Gastroesophageal sphincter (tissue), 4 donors: ENCODE data around the gene TAF10. TPM values are rescaled to one million over a fixed set of nuclear protein-coding genes. Genes with fewer than 3 reads are reported as not detected.

ENCODE experiments used
- ATAC-seq: fragments of 150-250 bp; one replicate; pipeline ENCODE4 v1.9.1; 2016; ENCODE audit warnings: mild to moderate bottlenecking, moderate library complexity
- H3K27ac ChIP-seq, 4 donors: fragments of 200-600 bp; sonication (generic) in 3 of 4; 1 replicate in 3 of 4; 2 replicates in 1 of 4; pipeline ENCODE4 v1.5.1; 2016 to 2019
- H3K27me3 ChIP-seq: fragments of 200-600 bp; sonication (generic); one replicate; pipeline ENCODE4 v1.5.1; 2019
- H3K36me3 ChIP-seq, 2 donors: fragments of 200-600 bp; sonication (generic); one replicate each; pipeline ENCODE4 v1.5.1; 2019; ENCODE audit warnings: control low read depth in 1 of 2
- H3K4me1 ChIP-seq, 3 donors: fragments of 200-600 bp; sonication (generic); 1 replicate in 2 of 3; 2 replicates in 1 of 3; pipeline ENCODE4 v1.5.1; 2016 to 2019; ENCODE audit warnings: control low read depth in 2 of 3
- H3K4me3 ChIP-seq, 2 donors: fragments of 200-600 bp; sonication (generic); one replicate each; pipeline ENCODE4 v1.5.1; 2019; ENCODE audit warnings: mild to moderate bottlenecking in 1 of 2, moderate library complexity in 1 of 2
- H3K9me3 ChIP-seq, 3 donors: fragments of 200-600 bp; sonication (generic); one replicate each; pipeline ENCODE4 v1.5.1; 2017 to 2019; ENCODE audit warnings: control low read depth in 2 of 3
- CTCF ChIP-seq, 4 experiments: fragments of 200-600 bp in 2 of 4; fragments of 450-650 bp in 2 of 4; sonication (generic) in 1 of 4; IDR thresholded peaks; one replicate each; pipeline ENCODE4 v1.5.1; 2017 to 2019; ENCODE audit warnings: antibody characterized with exemption in 4 of 4, mild to moderate bottlenecking in 2 of 4, moderate library complexity in 2 of 4
- EP300 ChIP-seq: sonication (generic); formaldehyde crosslinking; IDR thresholded peaks from one replicate; pipeline ENCODE4 v1.6.1; 2017; ENCODE audit warnings: antibody characterized with exemption, mild to moderate bottlenecking
- POLR2A ChIP-seq, 2 donors: fragments of 450-650 bp; IDR thresholded peaks; one replicate each; pipeline ENCODE4 v1.6.1; 2017; ENCODE audit warnings: antibody characterized with exemption in 2 of 2, mild to moderate bottlenecking in 2 of 2, moderate library complexity in 1 of 2
- POLR2AphosphoS5 ChIP-seq: sonication (generic); formaldehyde crosslinking; IDR thresholded peaks from one replicate; pipeline ENCODE4 v1.6.1; 2017; ENCODE audit warnings: antibody characterized with exemption
- WGBS, 2 donors: methylation state at CpG; one replicate each; pipeline ENCODE4 v1.1.5; 2018; ENCODE audit warnings: low coverage in 1 of 2; 5-methylcytosine and 5-hydroxymethylcytosine counted together
- total RNA-seq, 4 donors: library from RNA; depleted of rRNA; stranded (reverse); fragments of >200 nt; gene quantifications; one replicate each; pipeline ENCODE4 v1.1.0, GENCODE V29; 2016

TAF10 gene
- total RNA-seq, 4 donors from 2014 or later: 21.7 to 41.1 (median 35.4) TPM

DNA sequence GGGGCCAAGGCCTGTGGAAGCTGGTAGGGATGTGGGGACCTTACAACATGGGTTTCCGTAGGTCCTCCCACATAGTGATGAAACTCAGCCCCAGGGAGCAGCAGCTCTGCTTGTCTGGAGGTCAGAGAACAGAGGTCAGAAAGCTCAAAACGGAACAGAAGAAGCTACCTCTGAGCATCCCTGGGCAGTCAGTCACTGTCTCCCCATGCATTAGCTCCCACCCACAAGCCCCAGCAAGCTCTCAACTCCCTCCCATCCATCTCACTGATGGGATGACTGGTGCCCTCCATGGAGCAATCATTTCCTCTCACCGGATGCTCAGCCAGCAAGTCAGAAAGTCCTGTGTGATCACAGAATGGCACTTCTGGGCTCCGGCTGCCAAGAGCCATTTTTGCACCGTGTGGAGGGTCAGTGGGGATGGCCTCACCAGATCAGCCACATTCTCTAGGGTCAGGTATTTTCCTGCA, 5.3 kb upstream of the TAF10 start:
- H3K4me3 ChIP-seq: peak overlapping the region in 1 of 2 donors; percentile 77
- H3K27ac ChIP-seq: peak overlapping the region in 2 of 4 donors; percentile 91 to 94
- no peaks in the 10 kb centered on the region for H3K27me3 ChIP-seq
- H3K36me3 ChIP-seq: peaks cover 0 to 31% of the 10 kb centered on the region in 2 donors
- no peak for ATAC-seq
- WGBS, 2 donors: 72 to 90% methylated on average over 2 to 3 of the region's 5 CpGs
- H3K4me1 ChIP-seq: peaks cover 0 to 46% (median 15%) of the 10 kb centered on the region in 3 donors
- TF ChIP-seq EP300 (no peak), POLR2AphosphoS5 (no peak), CTCF (IDR thresholded peaks at IDR 0.05) (no peak), POLR2A (IDR thresholded peaks at IDR 0.05) (no peak)
- H3K9me3 ChIP-seq: no peaks in the 10 kb centered on the region

DNA sequence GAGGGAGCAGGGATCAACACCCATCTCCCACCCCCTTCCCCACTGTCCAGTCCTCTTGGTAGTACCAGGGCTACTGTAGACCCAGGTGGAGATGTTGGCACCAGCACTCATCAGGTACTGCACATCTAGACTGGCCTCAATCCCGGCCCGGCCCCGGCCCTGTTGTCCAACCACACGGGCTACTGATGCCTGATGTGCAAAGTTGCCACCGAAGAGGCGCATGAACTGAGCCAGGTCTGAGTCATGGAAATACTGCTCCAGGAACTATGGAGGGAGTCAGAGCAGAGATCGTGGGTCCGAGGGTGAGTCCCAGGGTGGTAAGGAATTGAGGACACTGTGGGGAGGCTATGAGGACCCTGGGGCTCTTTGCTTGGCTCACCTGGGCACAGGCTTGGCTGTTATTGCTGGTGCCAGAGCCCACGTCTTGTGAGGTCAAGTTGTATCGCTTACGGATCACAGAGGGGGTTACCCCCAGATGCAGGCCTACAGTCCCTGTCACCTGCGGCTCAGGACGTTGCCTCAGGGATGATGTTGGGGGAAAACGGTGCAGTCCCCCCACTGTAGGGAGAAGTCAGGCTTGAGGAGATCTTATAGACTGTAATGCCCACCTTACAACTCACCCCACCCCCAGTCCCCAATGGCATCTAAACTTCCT, 4.7 kb upstream of the TAF10 start:
- Histone ChIP-seq H3K9me3 (no peaks in the 10 kb centered on the region), H3K4me1 (peaks cover 0 to 46% (median 15%) of the 10 kb centered on the region in 3 donors), H3K27me3 (no peaks in the 10 kb centered on the region), H3K36me3 (peaks cover 0 to 30% of the 10 kb centered on the region in 2 donors), H3K27ac (peak overlapping the region in 2 of 4 donors; percentile 91 to 94), H3K4me3 (no peak overlapping the region)
- no peak for TF ChIP-seq POLR2AphosphoS5
- no peak for TF ChIP-seq CTCF (IDR thresholded peaks at IDR 0.05)
- no peak for TF ChIP-seq POLR2A (IDR thresholded peaks at IDR 0.05)
- TF ChIP-seq EP300: no peak
- ATAC-seq: no peak
- 85 to 98% methylated on average over 6 of the region's 14 CpGs for WGBS, 2 donors

DNA sequence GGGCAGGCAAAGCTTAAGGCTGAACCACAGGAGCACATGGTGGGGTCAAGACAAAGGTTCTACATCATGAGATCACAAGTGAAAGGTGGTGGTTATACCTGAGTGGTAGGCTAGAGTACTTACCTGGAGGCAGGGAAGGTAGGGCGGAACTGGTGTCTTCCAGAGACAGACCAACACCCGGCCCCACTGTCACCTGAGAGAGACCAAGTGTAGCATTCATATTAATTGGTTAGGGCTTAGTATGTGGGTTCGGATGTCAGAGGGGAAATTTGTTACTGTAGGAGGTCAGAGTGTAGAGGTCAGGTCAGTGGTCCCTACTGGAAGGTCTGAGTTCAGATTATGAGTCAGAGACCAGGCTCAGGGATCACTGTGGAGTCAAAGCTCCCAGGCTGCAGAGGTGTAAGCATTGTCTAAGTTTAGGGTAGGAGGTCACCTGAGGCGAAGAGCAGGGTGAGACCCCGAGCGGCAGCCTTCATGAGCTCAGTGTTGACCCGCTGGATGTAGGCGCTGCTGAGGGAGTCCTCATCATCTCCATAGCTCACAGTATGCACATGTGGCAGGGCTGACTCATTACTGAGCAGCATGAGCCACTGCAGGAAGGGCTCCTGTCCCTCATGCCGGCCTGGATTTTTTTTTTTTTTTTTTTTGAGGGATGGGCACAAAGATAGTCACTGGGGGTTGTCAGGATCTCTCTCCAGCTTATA, 4.0 kb upstream of the TAF10 start:
- ATAC-seq: no peak

GRCh38 chr11:6615046-6615445, 3.0 kb upstream of the TAF10 start:
- Histone ChIP-seq H3K4me3 (no peak overlapping the region), H3K4me1 (peaks cover 2 to 59% (median 21%) of the 10 kb centered on the region in 3 donors), H3K9me3 (no peaks in the 10 kb centered on the region), H3K27me3 (no peaks in the 10 kb centered on the region), H3K27ac (peak overlapping the region in 2 of 4 donors; percentile 39 to 99), H3K36me3 (peaks cover 0 to 42% of the 10 kb centered on the region in 2 donors)
- 82 to 86% methylated on average over 2 to 3 of the region's 5 CpGs for WGBS, 2 donors
- no peak for ATAC-seq
- TF ChIP-seq EP300: no peak

More for the DNA sequence above, 4.0 kb upstream of the TAF10 start:
- Histone ChIP-seq H3K27me3 (no peaks in the 10 kb centered on the region), H3K9me3 (no peaks in the 10 kb centered on the region), H3K36me3 (peaks cover 0 to 32% of the 10 kb centered on the region in 2 donors), H3K4me1 (peaks cover 0 to 52% (median 15%) of the 10 kb centered on the region in 3 donors), H3K27ac (peak overlapping the region in 2 of 4 donors; percentile 28 to 99), H3K4me3 (no peak overlapping the region)
- 89 to 90% methylated on average over 6 to 7 of the region's 9 CpGs for WGBS, 2 donors
- no peak for TF ChIP-seq CTCF (IDR thresholded peaks at IDR 0.05)
- no peak for TF ChIP-seq POLR2AphosphoS5
- no peak for TF ChIP-seq POLR2A (IDR thresholded peaks at IDR 0.05)
- TF ChIP-seq EP300: no peak

DNA sequence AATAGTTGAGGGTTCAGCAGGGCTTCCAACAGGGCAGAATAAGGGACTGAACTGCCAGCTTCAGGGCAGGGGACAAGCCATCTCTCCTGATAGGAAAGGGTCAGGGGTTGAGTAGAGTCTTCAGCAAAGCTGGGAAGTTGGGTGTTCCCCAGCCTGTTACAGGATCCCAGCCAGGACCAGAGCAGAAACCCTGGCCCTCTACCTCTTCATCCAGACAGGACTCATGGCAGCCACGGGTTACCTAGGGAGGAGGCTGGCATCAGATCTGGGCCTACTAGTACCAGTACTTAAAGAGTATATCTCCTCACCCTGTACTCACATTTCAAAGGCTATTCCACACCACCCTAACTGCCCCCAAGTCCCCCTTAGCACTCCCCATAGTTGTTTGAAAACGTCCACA, 2.4 kb upstream of the TAF10 start:
- no peak overlapping the region for H3K4me3 ChIP-seq
- H3K4me1 ChIP-seq: peaks cover 2 to 59% (median 21%) of the 10 kb centered on the region in 3 donors
- TF ChIP-seq EP300 (no peak), POLR2AphosphoS5 (no peak), CTCF (IDR thresholded peaks at IDR 0.05) (no peak), POLR2A (IDR thresholded peaks at IDR 0.05) (no peak)
- H3K27ac ChIP-seq: peak overlapping the region in 3 of 4 donors; percentile 98 to 99 (median 99)
- no peaks in the 10 kb centered on the region for H3K9me3 ChIP-seq
- H3K27me3 ChIP-seq: no peaks in the 10 kb centered on the region
- WGBS, 2 donors: 83 to 93% methylated on average over 1 to 2 of the region's 2 CpGs
- H3K36me3 ChIP-seq: peaks cover 0 to 48% of the 10 kb centered on the region in 2 donors
- ATAC-seq: no peak
